Measurements from ENCODE around the gene PTF1A. TPM values are rescaled to one million over a fixed set of nuclear protein-coding genes. Genes with fewer than 3 reads are reported as not detected.

The PTF1A gene
- total and polyA plus RNA-seq, 8 donors: 0.35 to 3.4 (median 0.93) TPM; not detected in 4

Small RNA genes within 50 kb of the gene (small RNA-seq; reads per million reads assigned to genes)
- gene RF00561: 0 to 0.10 (median 0) reads per million in 4 donors

Other genes starting within 250 kb of the PTF1A start
- gene MSRB2, start 96.7 kb upstream of the PTF1A start, total RNA-seq: 10 to 100 TPM in 2 of 5 donors, 1 to 10 TPM in 3; 2.3 to 32.2 (median 8.3) TPM
- 10 to 100 TPM; 14.1 to 35.6 (median 21.6) TPM for gene MSRB2, start 96.7 kb upstream of the PTF1A start, polyA plus RNA-seq
- 1 to 10 TPM in 1 of 5 donors, under 1 TPM in 1, not detected in 3; 0.18 to 1.2 TPM for gene C10orf67, start 152.5 kb downstream of the PTF1A start, total RNA-seq
- gene C10orf67, start 152.5 kb downstream of the PTF1A start, polyA plus RNA-seq: under 1 TPM in 1 of 3 donors, not detected in 2; 0.31 TPM
- 10 to 100 TPM; 13.0 to 36.9 (median 15.2) TPM for gene OTUD1, start 246.8 kb downstream of the PTF1A start, total RNA-seq
- 10 to 100 TPM in 1 of 3 donors, 1 to 10 TPM in 2; 5.0 to 27.6 (median 5.3) TPM for gene OTUD1, start 246.8 kb downstream of the PTF1A start, polyA plus RNA-seq